Astrocyte of the spinal cord (primary cell): ENCODE data around the gene GALNTL6.

ENCODE experiments used
- DNase-seq: peaks from one replicate; pipeline ENCODE4 v3.0.0; 2011; ENCODE audit warnings: low read depth, low spot score
- H3K4me3 ChIP-seq: 2 replicates; pipeline ENCODE4 v1.5.1; 2011; ENCODE audit warnings: low read depth, mild to moderate bottlenecking, low read length, moderate library complexity
- CTCF ChIP-seq: IDR thresholded peaks from 2 replicates; pipeline ENCODE4 v1.5.1; 2012; ENCODE audit warnings: low read depth, mild to moderate bottlenecking, low read length, inconsistent platforms
- in situ Hi-C: cut with HindIII; loops from 2 replicates; pipeline ENCODE4 v1.10.0; 2017; ENCODE audit warnings: low sequenced_read_pairs

The GALNTL6 gene

DNA sequence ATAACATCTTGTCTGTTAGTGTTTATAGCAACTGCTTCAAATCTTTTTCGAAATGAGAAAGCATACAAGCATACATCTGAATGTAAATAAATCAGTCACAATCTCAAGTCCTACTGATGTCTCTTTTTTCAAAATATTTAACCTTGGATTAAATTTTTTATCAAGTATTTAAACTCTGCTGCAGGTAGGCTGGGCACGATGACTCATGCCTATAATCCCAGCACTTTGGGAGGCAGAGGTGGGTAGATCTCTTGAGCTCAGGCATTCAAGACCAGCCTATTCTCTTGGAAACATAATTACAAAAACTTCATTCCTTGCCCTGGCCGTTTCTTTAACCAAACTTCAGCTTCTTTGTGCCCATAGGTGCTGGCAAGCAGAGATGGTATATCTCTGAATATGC is 815.1 kb downstream of the GALNTL6 start:
- H3K4me3 ChIP-seq, result no peak overlapping the region
- in situ Hi-C loops, result no loop called here
- no peak for DNase-seq
- TF ChIP-seq CTCF, result no peak

DNA sequence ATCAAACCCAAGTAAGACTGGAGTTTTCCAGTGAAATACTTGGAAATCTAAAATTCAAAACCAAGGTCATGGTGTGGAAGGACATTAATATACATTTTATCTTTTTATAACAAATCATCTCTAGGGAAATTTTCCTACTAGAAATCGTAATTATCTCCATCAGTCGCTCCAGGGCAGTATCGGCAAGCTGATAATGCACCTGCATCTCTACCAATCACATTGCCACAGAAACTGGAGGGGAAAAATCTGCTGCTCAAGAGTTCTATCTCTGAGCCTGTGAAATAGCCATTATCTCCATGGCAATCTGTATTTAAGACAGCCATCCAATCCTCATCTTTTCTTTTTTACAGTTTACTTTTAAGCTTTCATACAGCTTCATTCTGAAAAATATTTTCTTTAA is 817.1 kb downstream of the GALNTL6 start:
- no peak overlapping the region for H3K4me3 ChIP-seq
- no peak for DNase-seq
- in situ Hi-C loops, result no loop called here
- TF ChIP-seq CTCF, result no peak

DNA sequence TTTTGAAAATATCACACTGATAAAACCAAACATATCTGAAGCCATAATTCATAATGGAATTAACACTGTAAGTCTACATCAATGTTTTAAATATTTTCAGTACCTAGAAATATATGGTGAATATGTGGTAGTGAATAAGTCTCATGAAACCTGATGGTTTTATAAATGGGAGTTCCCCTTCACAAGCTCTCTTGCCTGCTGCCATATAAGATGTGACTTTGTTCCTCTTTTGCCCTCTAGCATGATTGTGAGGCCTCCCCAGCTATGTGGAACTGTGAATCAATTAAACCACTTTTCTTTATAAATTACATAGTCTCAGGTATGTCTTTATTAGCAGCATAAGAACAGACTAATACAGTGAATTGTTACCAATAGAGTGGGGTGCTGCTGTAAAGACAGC is 818.6 kb downstream of the GALNTL6 start:
- no peak overlapping the region for H3K4me3 ChIP-seq
- no peak for DNase-seq
- in situ Hi-C loops, result no loop called here
- TF ChIP-seq CTCF, result no peak

DNA sequence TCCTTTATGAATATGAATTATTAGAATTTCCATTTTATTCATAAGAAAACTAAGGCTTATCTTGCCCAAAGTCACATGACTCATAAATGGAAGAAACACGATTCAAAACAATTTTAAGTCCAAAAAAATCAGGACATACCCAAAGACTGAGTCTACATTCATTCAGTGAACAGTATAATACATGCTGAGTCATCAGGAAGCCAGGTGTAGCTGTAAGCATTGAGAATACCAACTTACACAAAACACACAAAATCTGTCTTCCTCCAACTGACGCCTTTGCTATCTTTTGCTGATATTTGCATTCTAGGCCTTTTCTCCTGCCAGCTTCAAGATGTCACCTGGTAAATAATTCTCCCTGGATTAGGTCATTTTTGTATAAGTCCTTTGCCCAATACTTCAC is 835.3 kb downstream of the GALNTL6 start:
- no peak for TF ChIP-seq CTCF
- peak; percentile 19 for DNase-seq
- in situ Hi-C loops, result no loop called here
- no peak overlapping the region for H3K4me3 ChIP-seq

DNA sequence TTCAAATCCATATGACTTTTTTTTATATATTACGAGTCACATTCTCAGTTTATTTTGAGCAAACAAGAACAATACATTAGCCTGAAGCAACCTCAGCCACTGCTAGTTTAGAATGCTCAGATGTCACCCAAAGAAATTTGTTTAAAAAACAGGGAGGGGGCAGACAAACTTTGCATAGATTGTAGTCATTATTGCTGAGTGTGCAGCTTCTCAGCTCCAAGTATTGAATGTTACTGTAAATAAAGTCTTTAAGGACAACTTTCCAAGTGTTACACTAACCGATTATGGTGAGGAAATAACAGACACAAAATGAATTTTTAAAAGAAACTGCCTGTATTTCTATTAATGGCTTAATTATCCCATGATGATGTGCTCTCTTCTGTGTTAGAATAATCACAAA is 835.9 kb downstream of the GALNTL6 start:
- in situ Hi-C loops, result no loop called here
- TF ChIP-seq CTCF, result no peak
- H3K4me3 ChIP-seq, result no peak overlapping the region
- no peak for DNase-seq

GRCh38 chr4:172650758-172651530 is 837.7 kb downstream of the GALNTL6 start:
- no peak for DNase-seq
- no peak for TF ChIP-seq CTCF
- H3K4me3 ChIP-seq, result no peak overlapping the region
- in situ Hi-C loops, result no loop called here

DNA sequence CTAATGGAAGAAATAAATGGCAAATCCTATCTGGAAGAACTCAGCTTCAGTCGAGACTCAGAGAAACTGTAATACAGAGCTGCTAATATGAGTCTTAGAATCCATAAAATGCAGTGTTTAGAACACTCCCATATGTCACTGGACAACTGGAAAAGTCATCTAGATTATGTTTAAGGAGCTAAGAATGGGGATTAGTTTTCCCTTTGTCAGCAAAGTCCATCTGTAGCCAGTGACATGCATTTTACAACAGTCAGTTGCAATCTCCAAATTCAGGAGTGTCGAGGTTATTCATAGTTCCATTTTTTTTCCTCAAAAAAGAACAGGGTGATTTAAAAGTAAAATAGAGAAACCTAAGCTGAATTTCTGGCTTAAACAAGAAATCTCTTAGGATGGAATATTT is 838.8 kb downstream of the GALNTL6 start:
- no peak for DNase-seq
- in situ Hi-C loops, result no loop called here
- H3K4me3 ChIP-seq, result no peak overlapping the region
- TF ChIP-seq CTCF, result no peak
